Measurements from ENCODE around the gene TMEM223.
"Not testable (repeated sequence)": the region's sequence is repeated elsewhere in the genome, so short reads cannot be mapped to it uniquely, and the experiment has no call there.

Gene TMEM223

GRCh38 chr11:62753736-62754603, 37.8 kb downstream of the TMEM223 start, which contains the start of gene ZBTB3:
ZBTB3 (minus strand) TSS chr11:62754160; CDS start chr11:62753664, 496 bp downstream.
- DNase-seq (ENCODE audit: low read depth, low spot score), result peak; percentile 99

GRCh38 chr11:62752994-62753735, 38.6 kb downstream of the TMEM223 start:
- no peak for DNase-seq (ENCODE audit: low read depth, low spot score)

GRCh38 chr11:62752177-62752785, 39.5 kb downstream of the TMEM223 start:
- no peak for DNase-seq (ENCODE audit: low read depth, low spot score)

DNA sequence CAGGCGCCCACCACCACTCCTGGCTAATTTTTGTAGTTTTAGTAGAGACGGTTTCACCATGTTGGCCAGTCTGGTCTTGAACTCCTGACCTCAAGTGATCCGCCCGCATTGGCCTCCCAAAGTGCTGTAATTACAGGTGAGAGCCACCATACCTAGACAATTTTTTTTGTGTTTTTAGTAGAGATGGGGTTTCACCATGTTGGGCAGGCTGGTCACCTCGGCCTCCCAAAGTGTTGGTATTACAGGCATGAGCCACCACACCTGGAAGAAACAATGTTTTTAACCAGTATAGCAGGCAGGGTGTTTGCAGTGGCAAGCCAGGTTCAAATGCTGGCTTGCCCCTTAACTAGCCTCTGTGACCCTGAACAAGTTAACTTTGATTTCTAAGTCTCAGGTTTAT, 41.9 kb downstream of the TMEM223 start:
- not testable (repeated sequence) for DNase-seq (ENCODE audit: low read depth, low spot score)

DNA sequence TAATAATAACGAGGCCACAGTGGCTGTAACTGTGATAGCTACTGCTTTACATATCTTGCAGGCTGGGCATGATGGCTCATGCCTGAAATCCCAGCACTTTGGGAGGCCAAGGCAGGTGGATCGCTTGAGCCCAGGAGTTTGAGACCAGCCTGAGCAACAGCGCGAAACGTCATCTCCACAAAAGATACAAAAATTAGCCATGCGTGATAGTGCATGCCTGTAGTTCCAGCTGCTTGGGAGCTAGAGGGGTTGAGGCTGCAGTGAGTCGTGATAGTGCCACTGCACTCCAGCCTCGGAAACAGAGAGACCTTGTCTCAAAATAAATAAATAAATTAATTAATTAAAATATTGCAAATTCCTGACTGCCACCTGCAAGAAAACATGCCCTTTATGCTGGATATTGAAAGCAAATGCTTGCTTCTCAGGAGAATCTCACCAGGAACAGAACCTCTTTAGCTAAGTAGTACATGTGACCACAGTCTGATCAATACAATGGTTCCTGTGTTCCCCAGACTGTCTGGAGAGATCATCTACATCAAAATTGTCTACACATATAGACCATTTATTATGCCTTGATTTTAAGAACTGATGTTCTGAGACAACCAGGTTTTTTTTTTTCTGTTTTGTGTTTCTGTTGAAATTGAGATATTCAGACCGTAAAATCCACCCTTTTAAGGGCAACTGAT, 44.2 kb downstream of the TMEM223 start:
- no peak for DNase-seq (ENCODE audit: low read depth, low spot score)
